Neuron (in vitro differentiated cells): ENCODE data around the gene SRPX.

ENCODE experiments used
- H2AFZ ChIP-seq: one replicate; pipeline ENCODE4 v1.6.1; 2013; ENCODE audit warnings: low read depth, mild to moderate bottlenecking, inconsistent platforms, low read length, moderate library complexity
- H3K27me3 ChIP-seq: one replicate; pipeline ENCODE4 v1.6.1; 2013; ENCODE audit warnings: low read length; ENCODE audit not compliant: insufficient read depth
- H3K36me3 ChIP-seq: one replicate; pipeline ENCODE4 v1.6.1; 2013; ENCODE audit warnings: low read length; ENCODE audit not compliant: insufficient read depth
- H3K4me1 ChIP-seq: one replicate; pipeline ENCODE4 v1.6.1; 2013; ENCODE audit warnings: low read length; ENCODE audit not compliant: insufficient read depth
- H3K4me3 ChIP-seq: 2 replicates; pipeline ENCODE4 v1.5.1; 2013; ENCODE audit warnings: mild to moderate bottlenecking, low read length, moderate library complexity
- H3K9me3 ChIP-seq: one replicate; pipeline ENCODE4 v1.6.1; 2013; ENCODE audit warnings: low read length

SRPX gene

DNA sequence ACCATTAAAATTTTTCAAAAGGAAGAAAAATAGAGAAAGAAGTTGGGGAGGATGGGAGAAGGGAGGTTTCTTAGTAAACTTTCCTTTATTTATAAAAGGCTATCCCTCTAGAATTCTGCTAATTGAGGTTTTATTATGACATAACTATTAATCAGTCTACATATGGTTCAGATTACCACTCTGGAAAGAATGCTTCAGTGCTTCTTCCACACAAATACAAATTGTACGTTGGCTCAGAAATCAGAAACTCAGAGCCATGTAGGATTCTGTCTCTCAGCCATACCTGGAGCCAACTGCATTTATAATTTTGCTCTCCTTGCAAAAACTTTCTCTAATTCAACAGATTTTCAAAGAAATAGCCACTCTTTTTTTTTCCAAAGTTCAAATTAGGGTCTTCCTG lies 37.1 kb downstream of the SRPX start:
- H3K4me3 ChIP-seq: no peak overlapping the region
- peaks cover 9% of the 10 kb centered on the region for H3K27me3 ChIP-seq
- H2AFZ ChIP-seq: no peak overlapping the region
- H3K9me3 ChIP-seq: no peaks in the 10 kb centered on the region
- no peaks in the 10 kb centered on the region for H3K36me3 ChIP-seq
- H3K4me1 ChIP-seq: no peaks in the 10 kb centered on the region

DNA sequence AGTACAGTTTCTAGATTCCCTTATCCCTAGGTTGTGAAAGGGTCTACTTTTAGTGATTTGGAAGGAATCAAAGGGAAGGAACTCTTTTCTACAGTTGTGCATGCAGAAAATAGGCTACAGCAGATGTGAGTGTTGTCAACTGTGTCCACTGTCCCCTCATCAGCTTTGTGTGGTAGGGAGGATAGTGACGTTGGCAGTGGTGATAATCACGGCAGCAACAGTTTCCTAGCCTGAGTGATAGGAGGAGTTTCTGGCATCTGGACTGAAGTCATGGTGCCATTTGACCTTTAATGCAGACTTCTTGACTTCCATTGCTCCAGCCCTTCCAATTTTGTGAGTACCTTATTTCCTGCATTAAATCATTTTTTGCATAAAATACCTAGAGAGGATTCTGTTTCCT lies 39.3 kb downstream of the SRPX start:
- Histone ChIP-seq H3K4me3 (no peak overlapping the region), H3K9me3 (no peaks in the 10 kb centered on the region), H3K36me3 (no peaks in the 10 kb centered on the region), H3K4me1 (no peaks in the 10 kb centered on the region), H3K27me3 (peaks cover 9% of the 10 kb centered on the region), H2AFZ (no peak overlapping the region)

DNA sequence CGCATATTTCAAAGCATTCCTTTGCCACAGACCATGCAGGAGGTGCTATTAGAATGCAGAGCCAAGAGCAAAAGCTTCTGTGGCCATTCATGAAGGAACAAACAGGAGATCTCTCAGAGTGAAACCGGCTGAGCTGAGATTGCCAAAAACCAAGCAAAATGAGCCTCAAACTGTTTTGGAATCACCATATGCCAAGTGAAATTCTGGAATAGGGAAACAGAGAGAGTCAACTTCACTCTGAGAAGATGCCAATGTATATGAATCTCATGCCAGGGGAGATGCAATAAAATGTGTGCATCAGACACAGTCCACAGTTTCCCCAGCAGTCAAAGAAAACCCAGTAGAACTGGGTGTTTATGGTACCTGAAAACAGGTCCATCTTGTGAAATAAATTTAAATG lies 42.3 kb downstream of the SRPX start:
- Histone ChIP-seq H3K27me3 (peaks cover 9% of the 10 kb centered on the region), H3K4me1 (no peaks in the 10 kb centered on the region), H3K4me3 (no peak overlapping the region), H3K36me3 (no peaks in the 10 kb centered on the region), H3K9me3 (no peaks in the 10 kb centered on the region), H2AFZ (no peak overlapping the region)

DNA sequence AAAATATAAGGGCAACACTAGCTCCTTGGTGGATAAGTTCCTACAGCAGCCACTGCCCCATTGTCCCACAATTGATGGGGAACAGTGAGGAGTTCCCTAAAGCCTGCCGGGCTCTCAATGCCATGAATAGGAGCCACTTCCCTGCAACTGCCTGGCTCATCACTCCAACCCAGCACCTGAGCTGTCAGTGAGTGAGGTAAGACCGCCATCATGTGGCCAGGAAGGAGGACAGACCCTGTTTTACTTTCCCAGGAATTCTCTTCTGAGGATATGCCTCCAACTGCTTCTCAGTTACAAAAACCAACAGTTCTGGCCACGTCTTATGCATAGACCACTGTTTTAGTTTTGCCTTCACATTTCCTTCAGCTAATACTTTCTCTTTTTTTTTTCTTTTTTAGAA lies 45.5 kb downstream of the SRPX start:
- Histone ChIP-seq H3K27me3 (peaks cover under 1% of the 10 kb centered on the region), H2AFZ (no peak overlapping the region), H3K4me1 (peaks cover 5% of the 10 kb centered on the region), H3K4me3 (no peak overlapping the region), H3K9me3 (no peaks in the 10 kb centered on the region), H3K36me3 (no peaks in the 10 kb centered on the region)

DNA sequence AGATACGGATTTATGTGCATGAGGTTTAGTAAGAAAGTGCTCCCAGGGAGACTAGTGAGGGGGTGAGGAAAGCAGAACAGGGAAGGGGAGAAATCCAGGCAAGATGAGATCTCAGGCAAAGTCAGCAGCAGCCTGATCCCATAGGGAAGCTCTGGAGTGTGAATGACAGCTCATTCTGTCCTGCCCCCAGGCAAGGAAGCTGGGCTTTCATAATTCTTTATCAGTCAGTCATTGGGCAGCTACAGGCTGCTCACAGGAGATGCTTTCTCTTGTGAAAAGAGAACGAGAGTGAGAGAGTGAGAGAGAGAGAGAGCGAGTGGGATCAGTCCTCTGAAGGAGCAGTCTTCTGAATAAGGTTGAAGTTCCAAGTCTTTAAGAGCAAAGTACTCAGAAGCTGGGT lies 48.1 kb downstream of the SRPX start:
- H3K36me3 ChIP-seq: no peaks in the 10 kb centered on the region
- peaks cover 5% of the 10 kb centered on the region for H3K4me1 ChIP-seq
- no peaks in the 10 kb centered on the region for H3K27me3 ChIP-seq
- no peak overlapping the region for H2AFZ ChIP-seq
- H3K4me3 ChIP-seq: no peak overlapping the region
- H3K9me3 ChIP-seq: no peaks in the 10 kb centered on the region

DNA sequence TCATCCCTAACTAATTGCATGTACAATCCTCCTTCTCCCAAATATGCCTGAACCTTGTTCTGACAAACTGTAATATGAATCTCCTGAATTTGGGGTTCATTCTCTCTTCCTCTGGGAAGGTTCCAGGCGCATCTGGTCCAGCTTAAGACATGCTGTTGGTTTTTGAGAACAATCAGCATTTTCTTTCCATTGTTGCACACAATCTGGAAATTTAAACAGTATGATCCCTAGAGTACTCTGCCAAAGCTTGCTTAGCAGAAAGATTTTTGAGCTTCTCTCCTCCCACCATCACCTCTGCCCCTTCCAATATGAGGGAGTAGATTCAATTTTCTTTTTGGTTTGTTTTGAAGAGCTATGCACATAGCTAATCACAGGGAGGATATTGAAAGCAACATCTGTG lies 50.1 kb downstream of the SRPX start:
- no peaks in the 10 kb centered on the region for H3K36me3 ChIP-seq
- no peak overlapping the region for H3K4me3 ChIP-seq
- H3K4me1 ChIP-seq: peaks cover 5% of the 10 kb centered on the region
- H2AFZ ChIP-seq: no peak overlapping the region
- H3K9me3 ChIP-seq: no peaks in the 10 kb centered on the region
- H3K27me3 ChIP-seq: no peaks in the 10 kb centered on the region

DNA sequence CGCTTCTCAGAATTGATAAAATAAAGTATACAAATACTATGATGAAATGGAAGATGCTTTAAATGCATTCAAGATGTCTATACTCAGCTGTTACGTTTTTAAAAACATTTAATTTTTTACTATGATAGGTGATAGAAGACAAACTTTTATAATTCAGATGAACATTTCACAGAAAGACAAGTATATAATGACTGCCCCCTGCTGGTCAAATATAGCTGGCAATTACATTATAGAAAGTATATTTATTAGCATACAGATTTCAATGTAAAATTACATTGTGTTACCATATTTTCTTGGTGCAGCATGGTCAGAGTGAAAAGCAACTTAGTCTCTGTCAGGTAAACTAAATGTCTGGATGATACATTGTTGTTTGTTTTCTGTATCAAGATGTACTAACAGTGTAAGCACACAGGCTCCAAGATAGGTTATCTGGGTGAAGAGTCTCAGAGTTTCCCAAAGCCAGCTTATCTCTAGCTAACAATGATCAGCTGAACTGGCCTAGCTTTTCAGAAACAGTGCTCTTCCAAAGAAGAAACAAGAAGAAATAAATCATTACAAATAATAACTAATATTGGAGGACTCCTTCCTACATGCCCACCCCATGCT lies 54.1 kb downstream of the SRPX start:
- H3K4me3 ChIP-seq: no peak overlapping the region
- H3K36me3 ChIP-seq: no peaks in the 10 kb centered on the region
- H3K9me3 ChIP-seq: no peaks in the 10 kb centered on the region
- H3K4me1 ChIP-seq: peaks cover 5% of the 10 kb centered on the region
- H2AFZ ChIP-seq: no peak overlapping the region
- no peaks in the 10 kb centered on the region for H3K27me3 ChIP-seq

DNA sequence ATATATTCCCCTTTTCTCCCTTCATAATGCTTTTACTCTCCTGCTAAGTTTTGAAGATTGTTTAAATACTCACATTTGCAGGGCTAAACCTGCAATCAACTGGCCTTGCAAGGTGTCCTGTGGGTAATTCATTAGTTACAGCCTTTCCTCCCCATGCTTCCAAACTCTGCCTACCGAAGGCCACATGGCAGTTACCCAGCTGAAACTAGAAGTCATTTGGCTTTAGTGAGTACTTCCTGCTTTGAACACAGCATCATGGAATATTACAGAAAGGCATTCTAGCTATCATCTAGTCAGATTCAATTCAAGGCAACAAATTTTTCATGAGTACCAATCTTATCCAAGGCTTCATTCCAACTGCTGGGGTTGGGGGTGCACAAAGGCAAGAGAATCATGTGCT lies 55.6 kb downstream of the SRPX start:
- Histone ChIP-seq H3K9me3 (no peaks in the 10 kb centered on the region), H3K36me3 (no peaks in the 10 kb centered on the region), H2AFZ (no peak overlapping the region)

GRCh38 chrX:38163193-38163592 lies 57.5 kb downstream of the SRPX start:
- Histone ChIP-seq H3K36me3 (no peaks in the 10 kb centered on the region), H2AFZ (no peak overlapping the region)

More for the DNA sequence above, 55.6 kb downstream of the SRPX start:
- H3K4me1 ChIP-seq: no peaks in the 10 kb centered on the region
- H3K27me3 ChIP-seq: no peaks in the 10 kb centered on the region
- H3K4me3 ChIP-seq: no peak overlapping the region

DNA sequence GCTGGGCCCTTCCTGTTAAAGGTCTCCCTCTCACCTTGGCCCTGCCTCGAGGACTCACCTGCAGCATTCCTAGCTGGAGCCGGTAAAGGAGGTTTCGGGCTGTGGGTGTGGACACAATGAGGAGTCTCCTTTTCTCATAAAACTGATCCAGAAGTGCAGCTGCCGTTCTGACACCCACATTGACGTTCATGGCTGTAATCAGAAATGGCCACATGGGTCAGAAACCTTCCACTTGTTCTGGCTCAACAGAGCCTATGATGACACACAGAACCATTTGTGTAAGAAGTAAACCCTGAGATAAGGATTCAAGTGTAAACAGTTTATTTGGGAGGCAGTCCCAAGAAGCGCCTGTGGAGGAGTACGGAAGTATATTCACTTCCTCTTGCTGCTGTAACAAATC lies 63.8 kb downstream of the SRPX start:
- Histone ChIP-seq H3K27me3 (no peaks in the 10 kb centered on the region), H3K36me3 (no peaks in the 10 kb centered on the region), H2AFZ (no peak overlapping the region), H3K4me3 (no peak overlapping the region), H3K9me3 (no peaks in the 10 kb centered on the region), H3K4me1 (no peaks in the 10 kb centered on the region)

More at GRCh38 chrX:38163193-38163592, 57.5 kb downstream of the SRPX start:
- H3K27me3 ChIP-seq: no peaks in the 10 kb centered on the region
- H3K9me3 ChIP-seq: no peaks in the 10 kb centered on the region
- H3K4me1 ChIP-seq: no peaks in the 10 kb centered on the region
- H3K4me3 ChIP-seq: no peak overlapping the region

DNA sequence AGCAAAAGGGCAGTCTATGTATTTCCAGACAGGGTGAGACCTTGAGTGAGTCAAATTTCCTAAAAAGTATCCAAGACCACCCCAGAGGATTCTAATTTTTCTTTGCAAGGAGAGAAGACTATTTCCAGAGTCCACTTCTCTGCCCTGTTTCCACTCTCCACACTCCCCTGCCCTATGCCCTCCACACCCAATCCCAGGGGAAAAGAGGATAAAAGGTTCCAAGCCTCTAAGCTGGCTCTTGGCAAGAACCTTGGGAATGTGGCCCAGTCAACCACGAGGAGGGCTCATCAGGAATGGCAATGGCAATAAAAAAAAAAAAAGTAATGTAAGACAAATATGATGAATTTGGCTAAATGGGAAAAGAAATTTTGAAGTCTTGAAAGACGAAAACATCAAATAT lies 65.9 kb downstream of the SRPX start:
- Histone ChIP-seq H3K36me3 (no peaks in the 10 kb centered on the region), H3K4me1 (no peaks in the 10 kb centered on the region), H3K27me3 (no peaks in the 10 kb centered on the region), H2AFZ (no peak overlapping the region), H3K4me3 (no peak overlapping the region), H3K9me3 (no peaks in the 10 kb centered on the region)

DNA sequence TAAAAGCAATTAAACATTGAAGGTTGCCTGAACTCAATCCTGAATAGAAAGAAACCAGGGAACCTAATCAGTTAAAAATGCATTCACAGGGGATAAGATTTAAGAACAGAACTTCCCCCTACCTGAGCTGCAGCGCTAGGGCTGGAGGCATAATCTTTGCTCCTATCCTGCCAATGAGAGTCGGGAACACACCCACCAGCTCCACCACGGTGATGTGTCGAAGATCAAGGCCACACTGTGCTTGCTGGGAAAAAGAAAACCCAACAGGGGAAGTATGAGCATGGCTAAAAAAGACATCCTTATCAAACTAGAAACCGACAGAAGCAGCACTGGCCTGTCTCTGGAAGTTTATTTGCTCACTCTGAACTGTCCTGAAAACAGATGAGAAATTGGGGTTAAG lies 66.3 kb downstream of the SRPX start:
- Histone ChIP-seq H3K27me3 (no peaks in the 10 kb centered on the region), H2AFZ (no peak overlapping the region), H3K4me3 (no peak overlapping the region), H3K9me3 (no peaks in the 10 kb centered on the region), H3K36me3 (no peaks in the 10 kb centered on the region), H3K4me1 (no peaks in the 10 kb centered on the region)

DNA sequence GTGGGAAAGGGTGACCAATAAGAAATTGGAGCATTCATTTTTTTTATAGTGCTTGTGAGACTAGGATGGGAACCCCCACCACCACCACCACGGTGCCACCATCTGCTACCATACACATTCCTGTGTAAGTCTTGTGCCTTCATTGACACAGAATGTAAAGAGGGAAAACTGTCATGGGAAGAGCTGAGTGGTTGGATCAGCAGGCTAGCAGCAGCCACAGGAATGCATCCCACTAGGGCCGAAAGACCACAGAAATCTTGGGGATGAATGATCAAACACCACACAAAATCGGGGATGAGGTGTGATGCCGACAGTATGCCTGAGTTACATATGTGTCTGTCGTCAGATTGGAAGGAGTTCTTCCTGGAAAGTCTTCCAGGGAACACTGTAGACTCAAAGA lies 69.2 kb downstream of the SRPX start:
- H3K27me3 ChIP-seq: no peaks in the 10 kb centered on the region
- no peak overlapping the region for H3K4me3 ChIP-seq
- H2AFZ ChIP-seq: no peak overlapping the region
- no peaks in the 10 kb centered on the region for H3K4me1 ChIP-seq
- no peaks in the 10 kb centered on the region for H3K9me3 ChIP-seq
- H3K36me3 ChIP-seq: no peaks in the 10 kb centered on the region

- Histone ChIP-seq H2AFZ (no peak overlapping the region), H3K27me3 (no peaks in the 10 kb centered on the region), H3K4me1 (no peaks in the 10 kb centered on the region), H3K4me3 (no peak overlapping the region), H3K36me3 (no peaks in the 10 kb centered on the region), H3K9me3 (no peaks in the 10 kb centered on the region)
Observed at GRCh38 chrX:38150993-38151392, 69.7 kb downstream of the SRPX start.
